ENCODE data around the gene NEUROD1.

GRCh38 chr2:181690860-181691259 lies 10.5 kb upstream of the NEUROD1 start:
- no peak for TF ChIP-seq CTCF (IDR thresholded peaks at IDR 0.05; ENCODE audit: insufficient read depth, low read length, poor library complexity, severe bottlenecking)
- no peak for TF ChIP-seq EZH2phosphoT487 (conservative IDR thresholded peaks at IDR 0.05; ENCODE audit: low read length)
